BLaER1 treated with 17β-estradiol and CSF1 and Interleukin-3, amounts not matched to agents 10 nM and 100 nM (cell line): ENCODE data around the gene SH3TC1.

Experiments used
- H3K27ac ChIP-seq, 11 experiments: shearing (Covaris generic); formaldehyde crosslinking; 2 replicates each; pipeline ENCODE4 v1.8.1; 2022
- H3K27me3 ChIP-seq, 11 experiments: shearing (Covaris generic); formaldehyde crosslinking; 2 replicates each; pipeline ENCODE4 v1.8.1; 2022
- H3K36me3 ChIP-seq, 11 experiments: shearing (Covaris generic); formaldehyde crosslinking; 2 replicates each; pipeline ENCODE4 v1.8.1; 2022
- H3K4me1 ChIP-seq, 10 experiments: shearing (Covaris generic); formaldehyde crosslinking; 2 replicates each; pipeline ENCODE4 v1.8.1; 2022
- H3K4me2 ChIP-seq, 11 experiments: shearing (Covaris generic); formaldehyde crosslinking; 2 replicates each; pipeline ENCODE4 v1.8.1; 2022
- H3K4me3 ChIP-seq, 10 experiments: shearing (Covaris generic); formaldehyde crosslinking; 2 replicates each; pipeline ENCODE4 v1.8.1; 2022
- H3K9ac ChIP-seq, 11 experiments: shearing (Covaris generic); formaldehyde crosslinking; 2 replicates each; pipeline ENCODE4 v1.8.1; 2022
- H3K9me3 ChIP-seq, 11 experiments: shearing (Covaris generic); formaldehyde crosslinking; replicated peaks in 1 of 11; 2 replicates each; pipeline ENCODE4 v1.8.1; 2022
- H4K20me1 ChIP-seq, 11 experiments: shearing (Covaris generic); formaldehyde crosslinking; 2 replicates each; pipeline ENCODE4 v1.8.1; 2022
- Cebpa-rat ChIP-seq, 11 experiments: shearing (Covaris generic); IDR thresholded peaks; 2 replicates each; pipeline ENCODE4 v1.8.1; 2022

The SH3TC1 gene

DNA sequence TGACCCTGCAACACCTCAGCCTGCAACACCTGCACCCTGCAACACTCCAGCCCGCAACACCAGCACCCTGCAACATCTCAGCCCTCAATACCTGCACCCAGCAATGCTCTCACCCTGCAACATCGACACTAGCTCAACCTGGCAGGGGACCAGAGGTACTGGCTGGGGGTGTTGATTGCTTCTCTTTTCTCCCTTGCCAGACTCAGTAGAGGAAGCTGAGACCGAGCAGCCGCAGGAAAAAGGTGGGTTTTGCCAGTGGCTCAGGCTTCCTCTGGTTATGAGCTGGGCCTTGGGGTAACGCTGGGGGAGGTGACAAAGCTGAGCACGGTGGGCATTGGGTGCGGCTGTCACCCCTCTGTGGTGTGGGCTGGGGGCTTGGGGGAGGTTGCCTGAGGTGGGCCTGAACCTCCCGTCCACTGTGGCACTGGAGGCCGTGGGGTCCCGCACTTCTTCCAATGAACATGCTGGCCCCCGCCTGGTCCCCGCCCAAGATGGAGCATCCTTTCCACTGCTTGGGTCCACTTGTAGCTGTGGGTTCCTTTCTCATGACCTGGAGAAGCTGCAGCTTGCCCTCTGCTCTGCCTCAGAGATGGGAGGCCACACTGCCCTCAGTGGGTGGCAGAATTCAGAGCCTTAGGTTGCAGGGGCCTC is 26.0 kb downstream of the SH3TC1 start:
- peak overlapping the region in 2 of 10 experiments; percentile 21 to 46; a peak in 3 of 20 replicates for H3K4me3 ChIP-seq
- peak overlapping the region; percentile 84 to 96 (median 91) for H3K4me2 ChIP-seq
- H3K9ac ChIP-seq: peak overlapping the region in 5 of 11 experiments; percentile 11 to 47 (median 30); a peak in 9 of 22 replicates
- H3K9me3 ChIP-seq: peaks cover 0 to 10% (median 0%) of the 10 kb centered on the region in 11 experiments; a peak in 2 of 22 replicates
- peaks cover 81 to 100% (median 98%) of the 10 kb centered on the region in 10 experiments for H3K4me1 ChIP-seq
- peaks cover 23 to 89% (median 46%) of the 10 kb centered on the region in 11 experiments; a peak in 20 of 22 replicates for H3K36me3 ChIP-seq
- H4K20me1 ChIP-seq: peaks cover 0 to 100% (median 15%) of the 10 kb centered on the region in 11 experiments; a peak in 10 of 22 replicates
- H3K27me3 ChIP-seq: no peaks in the 10 kb centered on the region
- no peak for TF ChIP-seq Cebpa-rat (IDR thresholded peaks at IDR 0.05)
- peak overlapping the region in 7 of 11 experiments; percentile 3 to 59 (median 53); a peak in 12 of 22 replicates for H3K27ac ChIP-seq

- peaks cover 0 to 2% (median 0%) of the 10 kb centered on the region in 11 experiments; a peak in 2 of 22 replicates for H3K9me3 ChIP-seq
- no peaks in the 10 kb centered on the region for H3K27me3 ChIP-seq
- H3K4me3 ChIP-seq: peak overlapping the region in 2 of 10 experiments; percentile 21 to 46; a peak in 3 of 20 replicates
- peaks cover 81 to 100% (median 98%) of the 10 kb centered on the region in 10 experiments for H3K4me1 ChIP-seq
- H3K27ac ChIP-seq: peak overlapping the region in 7 of 11 experiments; percentile 3 to 90 (median 56); a peak in 12 of 22 replicates
- H3K9ac ChIP-seq: peak overlapping the region in 7 of 11 experiments; percentile 6 to 50 (median 30); a peak in 7 of 22 replicates
- peaks cover 20 to 87% (median 39%) of the 10 kb centered on the region in 11 experiments; a peak in 20 of 22 replicates for H3K36me3 ChIP-seq
- TF ChIP-seq Cebpa-rat (IDR thresholded peaks at IDR 0.05): no peak
- peak overlapping the region; percentile 84 to 96 (median 91) for H3K4me2 ChIP-seq
- peaks cover 0 to 100% (median 15%) of the 10 kb centered on the region in 11 experiments; a peak in 10 of 22 replicates for H4K20me1 ChIP-seq
Measured at GRCh38 chr4:8225706-8226443, 26.8 kb downstream of the SH3TC1 start.

- H3K27me3 ChIP-seq: no peaks in the 10 kb centered on the region
- H3K9ac ChIP-seq: peak overlapping the region; percentile 6 to 75 (median 50); a peak in 17 of 22 replicates
- H3K9me3 ChIP-seq: no peaks in the 10 kb centered on the region
- TF ChIP-seq Cebpa-rat (IDR thresholded peaks at IDR 0.05): no peak
- peak overlapping the region in 2 of 10 experiments; percentile 4; a peak in 4 of 20 replicates for H3K4me3 ChIP-seq
- peaks cover 17 to 92% (median 38%) of the 10 kb centered on the region in 11 experiments; a peak in 20 of 22 replicates for H3K36me3 ChIP-seq
- H3K4me1 ChIP-seq: peaks cover 78 to 96% (median 85%) of the 10 kb centered on the region in 10 experiments
- H4K20me1 ChIP-seq: peaks cover 0 to 99% (median 22%) of the 10 kb centered on the region in 11 experiments; a peak in 10 of 22 replicates
- peak overlapping the region in 9 of 11 experiments; percentile 53 to 90 (median 74); a peak in 17 of 22 replicates for H3K27ac ChIP-seq
- H3K4me2 ChIP-seq: peak overlapping the region; percentile 84 to 96 (median 91)
Measured at GRCh38 chr4:8227201-8227770, 28.2 kb downstream of the SH3TC1 start.

GRCh38 chr4:8227771-8228318 is 28.8 kb downstream of the SH3TC1 start:
- Histone ChIP-seq H3K27me3 (no peaks in the 10 kb centered on the region), H3K4me2 (peak overlapping the region; percentile 84 to 96 (median 91)), H3K36me3 (peaks cover 19 to 92% (median 38%) of the 10 kb centered on the region in 11 experiments; a peak in 20 of 22 replicates), H3K4me1 (peaks cover 76 to 90% (median 83%) of the 10 kb centered on the region in 10 experiments), H4K20me1 (peaks cover 0 to 99% (median 22%) of the 10 kb centered on the region in 11 experiments; a peak in 11 of 22 replicates), H3K9me3 (peaks cover 0 to 4% (median 0%) of the 10 kb centered on the region in 11 experiments; a peak in 1 of 22 replicates), H3K9ac (peak overlapping the region in 8 of 11 experiments; percentile 34 to 75 (median 57); a peak in 16 of 22 replicates), H3K4me3 (peak overlapping the region in 4 of 10 experiments; percentile 0 to 21 (median 4); a peak in 4 of 20 replicates), H3K27ac (peak overlapping the region in 9 of 11 experiments; percentile 53 to 90 (median 74); a peak in 19 of 22 replicates)
- no peak for TF ChIP-seq Cebpa-rat (IDR thresholded peaks at IDR 0.05)

- peak overlapping the region in 9 of 11 experiments; percentile 17 to 75 (median 53); a peak in 15 of 22 replicates for H3K9ac ChIP-seq
- H3K27ac ChIP-seq: peak overlapping the region in 9 of 11 experiments; percentile 53 to 90 (median 74); a peak in 19 of 22 replicates
- no peaks in the 10 kb centered on the region for H3K27me3 ChIP-seq
- no peak for TF ChIP-seq Cebpa-rat (IDR thresholded peaks at IDR 0.05)
- H3K4me2 ChIP-seq: peak overlapping the region; percentile 84 to 96 (median 91)
- H3K36me3 ChIP-seq: peaks cover 20 to 92% (median 38%) of the 10 kb centered on the region in 11 experiments; a peak in 19 of 22 replicates
- H3K9me3 ChIP-seq: peaks cover 0 to 5% (median 0%) of the 10 kb centered on the region in 11 experiments; a peak in 1 of 22 replicates
- H3K4me3 ChIP-seq: peak overlapping the region in 3 of 10 experiments; percentile 0 to 21 (median 4); a peak in 4 of 20 replicates
- peaks cover 71 to 83% (median 77%) of the 10 kb centered on the region in 10 experiments for H3K4me1 ChIP-seq
- peaks cover 0 to 100% (median 22%) of the 10 kb centered on the region in 11 experiments; a peak in 11 of 22 replicates for H4K20me1 ChIP-seq
Measured at GRCh38 chr4:8228319-8229250, 29.5 kb downstream of the SH3TC1 start.

DNA sequence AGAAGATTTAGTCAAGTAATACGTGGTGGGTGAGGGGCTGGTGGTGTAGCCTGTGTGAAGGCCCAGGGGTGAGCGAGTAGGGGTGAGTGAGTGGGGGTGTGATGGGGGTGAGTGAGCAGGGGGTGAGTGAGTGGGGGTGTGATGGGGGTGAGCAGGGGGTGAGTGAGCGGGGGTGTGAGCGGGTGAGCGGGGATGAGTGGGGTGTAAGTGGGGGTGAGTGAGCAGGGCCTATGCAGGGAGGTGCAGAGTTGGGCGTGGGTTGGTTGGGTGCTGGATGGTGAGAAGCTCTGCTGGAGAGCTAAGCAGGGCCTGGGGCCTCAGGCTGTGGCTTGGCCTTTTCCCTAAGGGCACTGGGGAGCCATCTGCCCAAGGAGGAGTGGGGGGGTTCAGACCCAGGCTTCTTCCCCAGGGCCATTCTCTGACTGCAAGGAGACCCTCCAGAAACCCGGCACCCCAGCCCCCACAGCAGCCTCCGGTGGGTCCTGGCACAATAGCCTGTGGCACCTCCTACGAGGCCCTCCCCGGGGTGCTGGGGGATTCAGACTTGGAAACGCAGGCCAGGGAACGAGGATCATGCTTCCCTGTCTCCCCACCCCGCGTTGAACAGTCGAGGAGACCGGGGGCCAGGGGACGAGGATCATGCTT is 30.4 kb downstream of the SH3TC1 start:
- H3K9ac ChIP-seq: peak overlapping the region in 6 of 11 experiments; percentile 43 to 75 (median 62); a peak in 10 of 22 replicates
- H4K20me1 ChIP-seq: peaks cover 0 to 100% (median 22%) of the 10 kb centered on the region in 11 experiments; a peak in 11 of 22 replicates
- H3K27ac ChIP-seq: peak overlapping the region in 9 of 11 experiments; percentile 53 to 90 (median 74); a peak in 18 of 22 replicates
- peaks cover 64 to 74% (median 69%) of the 10 kb centered on the region in 10 experiments for H3K4me1 ChIP-seq
- H3K4me3 ChIP-seq: no peak overlapping the region
- H3K4me2 ChIP-seq: peak overlapping the region; percentile 84 to 96 (median 91); a peak in 21 of 22 replicates
- no peak for TF ChIP-seq Cebpa-rat (IDR thresholded peaks at IDR 0.05)
- H3K36me3 ChIP-seq: peaks cover 20 to 92% (median 38%) of the 10 kb centered on the region in 11 experiments; a peak in 19 of 22 replicates
- peaks cover 0 to 5% (median 0%) of the 10 kb centered on the region in 11 experiments; a peak in 1 of 22 replicates for H3K9me3 ChIP-seq
- no peaks in the 10 kb centered on the region for H3K27me3 ChIP-seq
